HUES6 (cell line): Measurements from ENCODE around the gene ELK4.

Experiments used
- H3K27ac ChIP-seq: 2 replicates; pipeline ENCODE4 v1.7.0; 2013; ENCODE audit warnings: low read depth, mild to moderate bottlenecking, low read length, inconsistent platforms
- H3K27me3 ChIP-seq: 2 replicates; pipeline ENCODE4 v1.6.1; 2013; ENCODE audit warnings: low read length; ENCODE audit not compliant: control insufficient read depth, insufficient read depth
- H3K36me3 ChIP-seq: 2 replicates; pipeline ENCODE4 v1.6.1; 2013; ENCODE audit warnings: low read length; ENCODE audit not compliant: control insufficient read depth, insufficient read depth
- H3K4me1 ChIP-seq: 2 replicates; pipeline ENCODE4 v1.6.1; 2013; ENCODE audit warnings: low read length; ENCODE audit not compliant: control insufficient read depth, insufficient read depth
- H3K4me3 ChIP-seq: 2 replicates; pipeline ENCODE4 v1.5.1; 2013; ENCODE audit warnings: low read depth, low read length
- H3K9ac ChIP-seq: one replicate; pipeline ENCODE4 v1.6.1; 2013; ENCODE audit warnings: mild to moderate bottlenecking, low read length
- H3K9me3 ChIP-seq: 2 replicates; pipeline ENCODE4 v1.6.1; 2013; ENCODE audit warnings: low read depth, low read length; ENCODE audit not compliant: control insufficient read depth, insufficient read depth

Gene ELK4

DNA sequence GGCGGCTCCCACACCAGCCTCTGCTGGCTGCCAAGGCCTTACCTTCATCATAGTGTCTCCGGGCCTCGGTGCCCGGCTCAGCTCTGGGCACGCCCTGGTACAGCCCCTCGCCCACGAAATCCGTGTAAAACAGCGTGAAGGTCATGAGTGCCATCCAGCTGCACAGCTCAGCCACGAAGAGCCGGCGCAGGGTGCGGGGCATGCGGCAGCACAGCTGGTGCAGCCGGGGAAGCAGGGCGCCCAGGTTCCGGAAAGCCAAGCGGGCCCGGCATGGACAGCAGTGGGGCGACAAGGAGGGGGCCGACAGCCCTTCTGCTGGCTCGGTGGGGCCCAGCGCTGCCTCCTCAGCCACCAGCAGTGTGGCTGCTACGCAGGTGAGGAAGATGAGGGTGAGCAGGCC lies 31.0 kb upstream of the ELK4 start:
- Histone ChIP-seq H3K4me3 (no peak overlapping the region), H3K27me3 (no peaks in the 10 kb centered on the region), H3K36me3 (peaks cover 16% of the 10 kb centered on the region), H3K4me1 (peaks cover 37% of the 10 kb centered on the region), H3K9me3 (no peaks in the 10 kb centered on the region), H3K27ac (no peak overlapping the region), H3K9ac (no peak overlapping the region)

DNA sequence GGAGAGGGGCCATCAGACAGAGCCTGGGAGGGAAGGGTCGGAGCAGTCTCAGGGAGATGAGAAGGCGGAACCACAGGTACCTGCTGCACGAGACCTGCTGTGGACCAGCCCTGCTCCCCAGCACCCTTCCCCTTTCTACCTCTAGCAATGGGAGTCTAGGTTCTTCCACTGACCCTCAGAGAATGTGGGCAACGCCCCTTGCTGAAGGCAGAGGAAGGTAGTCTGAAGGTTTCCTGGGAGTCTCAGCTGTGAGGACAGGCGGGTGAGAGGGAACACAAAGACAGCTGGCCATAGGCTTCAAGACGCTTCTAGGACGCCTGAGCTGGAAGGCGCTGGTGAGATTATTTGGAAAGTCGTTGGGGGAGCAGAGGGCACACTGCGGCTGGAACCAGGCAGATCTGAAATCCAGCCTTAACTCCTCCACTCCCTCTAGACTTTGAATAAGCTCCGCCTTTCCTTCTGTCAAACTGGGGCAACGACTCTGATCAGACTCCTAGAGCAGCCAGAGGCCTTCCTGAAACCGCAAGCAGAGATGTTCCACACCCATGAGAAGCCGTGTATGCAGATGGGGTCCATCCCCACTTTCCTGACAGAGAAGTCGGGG lies 30.4 kb upstream of the ELK4 start:
- peaks cover 16% of the 10 kb centered on the region for H3K36me3 ChIP-seq
- H3K9me3 ChIP-seq: no peaks in the 10 kb centered on the region
- no peak overlapping the region for H3K4me3 ChIP-seq
- no peak overlapping the region for H3K27ac ChIP-seq
- H3K4me1 ChIP-seq: peaks cover 37% of the 10 kb centered on the region
- no peak overlapping the region for H3K9ac ChIP-seq
- H3K27me3 ChIP-seq: no peaks in the 10 kb centered on the region

DNA sequence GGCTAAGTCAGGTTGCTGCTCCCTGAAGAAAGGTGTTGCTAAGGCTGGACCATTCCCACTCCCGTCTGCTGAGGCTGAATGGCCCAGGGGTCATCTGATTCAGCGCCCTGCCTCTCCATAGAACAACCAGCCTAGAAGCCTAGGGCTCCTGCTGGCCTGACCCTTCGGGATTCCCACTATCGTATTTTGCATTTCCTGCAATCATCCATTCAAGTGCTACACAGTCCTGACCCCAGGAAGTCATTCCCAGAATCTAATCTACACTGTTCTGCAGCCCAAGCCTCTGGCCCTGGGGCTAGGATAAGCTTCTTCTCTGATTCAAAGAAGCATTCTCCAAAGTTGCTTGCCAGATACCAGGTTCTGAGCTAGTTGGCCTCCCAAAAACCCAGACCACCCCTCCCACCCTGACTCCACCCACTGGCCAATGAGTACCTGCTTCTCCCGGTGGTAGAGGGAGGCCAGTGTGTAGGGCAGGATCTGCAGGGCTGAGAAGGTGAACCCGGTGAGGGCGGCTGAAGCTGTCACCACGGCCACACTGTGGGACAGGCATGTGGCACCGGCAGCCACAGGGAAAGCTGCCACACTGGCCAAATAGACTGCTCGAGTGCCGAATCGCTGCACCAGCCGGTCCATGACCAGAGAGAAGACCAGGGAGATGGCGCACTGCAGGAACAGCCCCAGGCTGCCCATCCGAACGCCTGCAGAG lies 29.8 kb upstream of the ELK4 start:
- peaks cover 37% of the 10 kb centered on the region for H3K4me1 ChIP-seq
- H3K4me3 ChIP-seq: no peak overlapping the region
- H3K9ac ChIP-seq: no peak overlapping the region
- no peak overlapping the region for H3K27ac ChIP-seq
- no peaks in the 10 kb centered on the region for H3K27me3 ChIP-seq
- H3K9me3 ChIP-seq: no peaks in the 10 kb centered on the region
- peaks cover 16% of the 10 kb centered on the region for H3K36me3 ChIP-seq

DNA sequence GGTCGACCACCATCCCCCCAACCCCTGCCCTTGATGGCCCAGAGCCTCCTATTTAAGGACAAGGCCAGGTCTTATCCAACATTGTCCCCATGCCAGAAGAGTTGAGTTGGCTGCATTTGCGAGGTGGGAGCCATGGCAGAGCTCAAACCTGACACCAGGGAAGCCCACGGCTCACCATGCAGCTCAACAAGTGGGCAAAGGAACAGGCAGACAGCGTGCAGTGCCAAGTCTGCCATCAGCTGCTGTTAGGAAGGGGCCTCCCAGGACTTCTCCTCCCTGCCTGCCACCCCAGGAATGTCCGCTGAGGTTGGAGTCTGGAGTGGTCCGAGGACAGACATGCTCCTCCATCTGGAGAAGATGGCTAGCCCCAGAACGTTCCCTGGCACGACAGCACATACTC lies 28.6 kb upstream of the ELK4 start:
- Histone ChIP-seq H3K4me3 (no peak overlapping the region), H3K27ac (no peak overlapping the region), H3K9me3 (no peaks in the 10 kb centered on the region), H3K9ac (no peak overlapping the region), H3K27me3 (no peaks in the 10 kb centered on the region), H3K36me3 (peaks cover 16% of the 10 kb centered on the region), H3K4me1 (peaks cover 30% of the 10 kb centered on the region)

DNA sequence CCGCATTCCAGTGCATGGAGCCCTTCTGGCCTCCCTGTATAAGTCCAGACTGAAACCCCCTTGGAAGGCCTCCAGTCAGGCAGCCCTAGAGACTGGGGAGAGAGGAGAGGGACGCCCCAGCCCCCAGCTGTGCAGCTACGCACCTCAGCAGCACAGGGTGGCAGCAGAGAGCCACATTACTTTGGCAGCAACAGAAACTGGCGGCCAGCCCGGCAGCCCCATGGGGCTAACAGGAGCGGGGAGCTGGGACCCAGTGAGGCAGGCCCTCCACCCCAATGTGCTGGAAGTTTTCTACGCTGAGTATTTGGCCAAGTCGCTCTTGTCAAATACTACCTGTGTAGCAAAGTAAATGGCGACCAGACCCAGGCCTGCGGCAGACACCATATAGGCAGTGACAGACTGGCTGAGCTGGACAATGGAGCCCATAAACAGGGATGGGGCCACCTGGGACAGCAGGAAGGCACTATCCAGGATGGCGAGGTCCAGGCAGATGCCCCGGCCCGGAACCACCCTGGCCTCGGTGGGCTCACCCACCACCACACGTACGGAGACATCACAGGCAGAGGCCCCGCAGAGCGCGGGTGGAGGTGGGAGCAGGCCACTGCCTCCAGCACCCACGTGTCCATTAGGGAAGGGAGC lies 27.3 kb upstream of the ELK4 start:
- no peak overlapping the region for H3K27ac ChIP-seq
- peaks cover 29% of the 10 kb centered on the region for H3K4me1 ChIP-seq
- H3K27me3 ChIP-seq: no peaks in the 10 kb centered on the region
- no peak overlapping the region for H3K4me3 ChIP-seq
- H3K36me3 ChIP-seq: peaks cover 16% of the 10 kb centered on the region
- no peaks in the 10 kb centered on the region for H3K9me3 ChIP-seq
- H3K9ac ChIP-seq: no peak overlapping the region

DNA sequence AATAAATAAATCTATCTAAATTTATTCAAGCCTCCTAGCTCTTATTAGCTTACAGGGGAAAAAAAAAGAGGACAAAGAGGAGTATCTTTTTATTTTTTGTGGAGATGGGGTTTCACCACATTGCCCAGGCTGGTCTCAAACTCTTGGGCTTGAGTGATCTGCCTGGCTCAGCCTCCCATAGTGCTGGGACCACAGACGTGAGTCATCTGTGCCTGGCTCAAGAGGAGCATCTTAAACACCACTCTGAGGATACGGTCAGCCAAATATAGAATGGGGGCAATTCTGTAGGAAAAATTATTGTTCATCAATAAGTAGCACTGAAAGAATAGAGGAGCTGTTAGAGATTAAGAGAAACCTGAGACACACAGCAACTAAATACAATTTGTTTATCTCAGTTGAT lies 24.4 kb upstream of the ELK4 start:
- no peaks in the 10 kb centered on the region for H3K9me3 ChIP-seq
- H3K4me3 ChIP-seq: no peak overlapping the region
- peaks cover 10% of the 10 kb centered on the region for H3K36me3 ChIP-seq
- peaks cover 13% of the 10 kb centered on the region for H3K4me1 ChIP-seq
- H3K27me3 ChIP-seq: no peaks in the 10 kb centered on the region
- no peak overlapping the region for H3K27ac ChIP-seq
- H3K9ac ChIP-seq: no peak overlapping the region

DNA sequence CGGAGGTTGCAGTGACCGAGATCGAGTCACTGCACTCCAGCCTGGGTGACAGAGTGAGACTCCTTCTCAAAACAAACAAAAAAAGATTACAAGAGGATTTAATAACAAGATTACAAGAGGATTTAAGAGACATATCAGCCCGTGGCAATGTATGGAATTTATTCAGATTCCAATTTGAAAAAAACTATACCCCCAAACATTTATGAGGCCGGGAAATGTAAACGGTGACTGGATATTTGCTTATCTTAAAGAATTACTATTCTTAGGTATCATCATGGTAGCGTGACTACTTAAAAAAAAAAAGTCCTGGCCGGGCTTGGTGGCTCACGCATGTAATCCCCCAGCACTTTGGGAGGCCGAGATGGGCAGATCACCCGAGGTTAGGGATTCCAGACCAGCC lies 21.2 kb upstream of the ELK4 start:
- Histone ChIP-seq H3K4me1 (peaks cover 12% of the 10 kb centered on the region), H3K27ac (no peak overlapping the region), H3K9me3 (no peaks in the 10 kb centered on the region), H3K9ac (no peak overlapping the region), H3K27me3 (no peaks in the 10 kb centered on the region), H3K4me3 (no peak overlapping the region), H3K36me3 (no peaks in the 10 kb centered on the region)

DNA sequence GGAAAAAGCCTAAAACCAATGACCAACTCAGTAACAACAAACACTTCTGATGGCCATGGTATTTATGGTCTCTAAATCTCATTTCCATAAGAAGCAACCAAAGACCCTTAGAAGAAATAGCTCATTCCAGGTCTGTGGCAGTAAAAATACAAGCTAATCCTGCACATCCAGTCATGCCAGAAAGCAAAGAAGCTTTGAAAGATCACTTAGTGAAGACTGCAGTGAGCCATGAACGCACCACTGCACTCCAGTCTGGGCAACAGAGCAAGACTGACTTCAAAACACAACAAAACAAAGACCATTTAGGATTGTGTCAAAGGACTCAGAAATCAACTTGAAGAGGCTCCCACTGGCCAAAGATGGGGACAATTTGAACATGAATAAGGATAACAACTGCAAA lies 18.4 kb upstream of the ELK4 start:
- no peaks in the 10 kb centered on the region for H3K27me3 ChIP-seq
- H3K36me3 ChIP-seq: no peaks in the 10 kb centered on the region
- no peak overlapping the region for H3K9ac ChIP-seq
- H3K27ac ChIP-seq: no peak overlapping the region
- H3K4me3 ChIP-seq: no peak overlapping the region
- 0 out of 2 replicates have a peak, but pooled peaks cover 2% of the 10 kb centered on the region for H3K9me3 ChIP-seq
- peaks cover 16% of the 10 kb centered on the region for H3K4me1 ChIP-seq

DNA sequence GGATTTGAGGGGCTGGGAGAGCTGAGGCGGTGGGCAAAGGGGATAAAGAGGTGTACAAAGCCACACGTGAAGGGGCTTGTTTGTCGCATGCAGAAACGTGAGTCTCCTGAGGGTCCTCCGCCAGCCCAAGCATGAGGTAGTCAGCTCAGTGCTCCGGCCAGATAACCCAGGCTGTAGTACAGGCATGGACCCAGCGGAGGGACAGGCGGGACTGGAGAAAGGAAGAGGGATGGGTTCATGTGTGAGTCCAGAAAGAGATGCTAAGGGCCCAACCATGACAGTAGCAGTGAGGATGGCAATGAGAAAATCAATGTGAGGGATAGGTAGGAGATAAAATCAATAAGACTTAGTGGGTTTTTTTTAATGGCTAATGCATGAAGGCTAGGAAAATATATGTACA lies 13.7 kb upstream of the ELK4 start:
- Histone ChIP-seq H3K27ac (no peak overlapping the region), H3K4me1 (peaks cover 16% of the 10 kb centered on the region), H3K9ac (no peak overlapping the region), H3K9me3 (0 out of 2 replicates have a peak, but pooled peaks cover 2% of the 10 kb centered on the region), H3K4me3 (no peak overlapping the region), H3K27me3 (no peaks in the 10 kb centered on the region), H3K36me3 (no peaks in the 10 kb centered on the region)

DNA sequence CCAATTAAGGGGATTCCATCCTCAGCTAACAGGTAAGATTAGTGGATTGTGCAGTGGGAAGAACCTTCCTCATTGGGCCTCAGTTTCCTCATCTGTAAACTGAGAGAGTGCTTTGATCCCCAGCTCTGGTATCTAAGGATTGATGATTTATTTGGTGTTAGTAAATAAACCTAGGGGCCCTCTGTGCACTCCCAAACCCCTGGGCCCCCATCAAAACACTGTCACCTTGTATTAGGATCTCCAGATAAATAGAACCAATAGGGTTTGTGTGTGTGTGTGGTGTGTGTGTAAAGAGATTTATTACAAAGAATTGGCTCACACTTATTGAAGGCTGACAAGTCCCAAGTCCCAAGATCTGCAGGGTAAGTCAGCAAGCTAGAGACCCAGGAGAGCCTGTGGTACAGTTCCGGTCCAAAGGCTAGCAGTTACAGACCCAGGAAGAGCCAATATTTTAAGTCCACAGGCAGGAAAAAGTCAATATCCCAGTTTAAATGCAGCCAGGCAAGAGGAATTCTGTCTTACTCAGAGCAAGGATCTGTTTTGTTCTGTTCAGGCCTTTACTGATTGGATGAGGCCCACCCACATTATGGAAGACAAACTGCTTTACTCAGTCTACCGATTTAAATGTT lies 11.0 kb upstream of the ELK4 start:
- Histone ChIP-seq H3K36me3 (no peaks in the 10 kb centered on the region), H3K27ac (no peak overlapping the region), H3K4me3 (no peak overlapping the region)

DNA sequence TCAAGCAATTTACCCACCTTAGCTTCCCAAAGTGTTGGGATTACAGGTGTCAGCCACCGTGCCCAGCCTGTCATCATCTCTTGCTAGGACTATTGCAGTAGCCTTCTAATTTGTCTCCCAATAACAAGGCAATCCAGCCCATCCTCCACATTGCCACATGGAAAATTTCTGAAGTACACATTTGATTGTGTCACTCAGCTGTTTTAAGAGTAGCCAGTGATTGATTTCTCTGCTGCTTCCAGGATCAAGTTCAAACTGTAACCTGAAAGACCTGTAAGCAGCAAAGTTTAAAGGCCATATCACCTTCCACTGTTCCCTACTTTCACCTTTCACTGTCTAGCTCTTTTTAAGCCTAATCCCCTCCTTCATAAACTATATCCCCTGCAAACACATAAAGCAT lies 7.8 kb upstream of the ELK4 start:
- Histone ChIP-seq H3K27ac (no peak overlapping the region), H3K36me3 (no peaks in the 10 kb centered on the region), H3K27me3 (no peaks in the 10 kb centered on the region), H3K4me3 (no peak overlapping the region), H3K9ac (no peak overlapping the region), H3K9me3 (no peaks in the 10 kb centered on the region), H3K4me1 (no peaks in the 10 kb centered on the region)

More for the DNA sequence above, 11.0 kb upstream of the ELK4 start:
- Histone ChIP-seq H3K27me3 (no peaks in the 10 kb centered on the region), H3K9ac (no peak overlapping the region), H3K4me1 (0 out of 2 replicates have a peak, but pooled peaks cover 4% of the 10 kb centered on the region), H3K9me3 (0 out of 2 replicates have a peak, but pooled peaks cover 2% of the 10 kb centered on the region)
